ENCODE data around the gene ZNF804B. TPM values are rescaled to one million over a fixed set of nuclear protein-coding genes. Genes with fewer than 3 reads are reported as not detected.

Gene ZNF804B
- not detected for total RNA-seq

- no peak for TF ChIP-seq CTCF (IDR thresholded peaks at IDR 0.05)
- peak; percentile 28 for ATAC-seq (ENCODE audit: low FRiP score)
- DNase-seq (ENCODE audit: low spot score) = no peak
Measured at GRCh38 chr7:88759230-88760135, at the start of gene ZNF804B. ZNF804B (plus strand) TSS chr7:88759700; CDS start chr7:88759977, 277 bp downstream.

GRCh38 chr7:88735920-88736319 lies 23.6 kb upstream of the ZNF804B start:
- ATAC-seq (ENCODE audit: low FRiP score) (no peak), DNase-seq (ENCODE audit: low spot score) (no peak)
- no peak for TF ChIP-seq CTCF (IDR thresholded peaks at IDR 0.05)

DNA sequence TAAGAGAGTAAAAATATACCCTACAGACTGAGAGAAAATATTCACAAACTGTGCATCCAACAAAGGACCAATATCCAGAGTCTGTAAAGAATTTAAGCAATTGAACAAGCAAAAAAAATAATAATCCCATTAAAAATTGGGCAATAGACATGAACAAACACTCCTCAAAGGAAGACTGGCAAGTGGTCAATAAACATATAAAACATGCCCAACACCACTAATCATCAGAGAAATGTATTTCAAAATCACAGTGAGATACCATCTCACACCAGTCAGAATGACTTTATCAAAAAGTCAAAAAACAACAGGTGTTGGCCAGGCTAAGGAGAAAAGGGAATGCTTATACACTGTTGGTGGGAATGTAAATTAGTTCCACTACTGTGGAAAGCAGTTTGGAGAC lies 21.9 kb upstream of the ZNF804B start:
- ATAC-seq (ENCODE audit: low FRiP score) = no peak
- no peak for TF ChIP-seq CTCF (IDR thresholded peaks at IDR 0.05)

GRCh38 chr7:88746126-88746525 lies 13.4 kb upstream of the ZNF804B start:
- DNase-seq (ENCODE audit: low spot score) (no peak), ATAC-seq (ENCODE audit: low FRiP score) (no peak)
- no peak for TF ChIP-seq CTCF (IDR thresholded peaks at IDR 0.05)

More for the DNA sequence above, 21.9 kb upstream of the ZNF804B start:
- no peak for DNase-seq (ENCODE audit: low spot score)

- no peak for TF ChIP-seq CTCF (IDR thresholded peaks at IDR 0.05)
- no peak for DNase-seq (ENCODE audit: low spot score)
- no peak for ATAC-seq (ENCODE audit: low FRiP score)
Measured at GRCh38 chr7:88756802-88757201, 2.7 kb upstream of the ZNF804B start.

DNA sequence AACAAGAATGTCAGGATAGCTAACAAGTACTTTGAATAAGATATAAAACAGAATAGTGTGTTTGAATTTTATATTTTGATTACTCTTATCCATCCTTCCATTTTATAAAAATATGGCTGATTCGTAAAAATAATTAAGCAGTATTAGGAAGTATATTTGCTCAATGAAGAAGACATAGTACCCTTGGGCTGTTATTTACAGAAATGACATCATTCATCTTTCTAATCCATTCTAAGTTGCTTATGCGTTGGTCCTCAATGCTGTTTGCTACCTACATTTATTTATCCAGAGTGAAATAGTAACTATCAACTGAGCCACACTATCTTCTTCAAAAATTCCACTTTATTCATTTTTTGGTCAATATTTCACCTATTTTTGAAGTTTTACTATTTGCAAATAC lies 2.1 kb upstream of the ZNF804B start:
- no peak for DNase-seq (ENCODE audit: low spot score)
- TF ChIP-seq CTCF (IDR thresholded peaks at IDR 0.05) = no peak
- no peak for ATAC-seq (ENCODE audit: low FRiP score)
